B cell (primary cell): Measurements from ENCODE around the gene PICK1. TPM values are rescaled to one million over a fixed set of nuclear protein-coding genes. Genes with fewer than 3 reads are reported as not detected.

Experiments used
- ATAC-seq: fragments of 200-7000 bp; cut with Tn5 transposase; one replicate; pipeline ENCODE4 v1.10.0; 2021; ENCODE audit warnings: low read depth, mild to moderate bottlenecking, moderate number of reproducible peaks, moderate library complexity
- CTCF ChIA-PET: fragments of 350-600 bp; sonication (Branson Sonifier 250); formaldehyde crosslinking; loops from one replicate; lab custom pipeline; 2021; ENCODE audit warnings: antibody characterized with exemption, inconsistent platforms; lab: Charles Lee
- POLR2A ChIA-PET: fragments of 350-600 bp; sonication (Branson Sonifier 250); formaldehyde crosslinking; loops from one replicate; lab custom pipeline; 2021; ENCODE audit warnings: antibody characterized with exemption; lab: Charles Lee
- DNase-seq: peaks from one replicate; pipeline ENCODE4 v3.0.0; 2013
- H2AFZ ChIP-seq: 2 replicates; pipeline ENCODE4 v1.6.1; 2012; ENCODE audit warnings: mild to moderate bottlenecking, low read depth, low read length; ENCODE audit not compliant: insufficient read depth, poor library complexity, severe bottlenecking
- H3K27ac ChIP-seq, 2 donors: 1 replicate in 1 of 2; 2 replicates in 1 of 2; pipeline ENCODE4 v1.5.1; 2012 to 2013; ENCODE audit warnings: low read length in 2 of 2, mild to moderate bottlenecking in 2 of 2, moderate library complexity in 1 of 2
- H3K27me3 ChIP-seq, 4 experiments: fragments of 200-600 bp in 1 of 4; sonication (generic) in 1 of 4; replicated peaks in 1 of 4; 1 replicate in 2 of 4; 2 replicates in 2 of 4; pipeline versions ENCODE4 v1.6.1 to v1.7.0; 2013 to 2016; ENCODE audit warnings: low read length in 3 of 4, mild to moderate bottlenecking in 2 of 4, mixed read lengths in 1 of 4, moderate library complexity in 1 of 4; ENCODE audit not compliant: insufficient read depth in 4 of 4, control insufficient read depth in 3 of 4; ENCODE audit errors: control extremely low read depth in 1 of 4
- H3K36me3 ChIP-seq, 2 experiments: replicated peaks in 1 of 2; 1 replicate in 1 of 2; 2 replicates in 1 of 2; pipeline versions ENCODE4 v1.6.1 to v1.7.1; 2013; ENCODE audit warnings: low read length in 1 of 2; ENCODE audit not compliant: insufficient read depth in 2 of 2, control insufficient read depth in 1 of 2; ENCODE audit errors: control extremely low read depth in 1 of 2, extremely low read depth in 1 of 2
- H3K4me1 ChIP-seq, 2 donors: fragments of 200-600 bp in 1 of 2; sonication (generic) in 1 of 2; 1 replicate in 1 of 2; 2 replicates in 1 of 2; pipeline versions ENCODE4 v1.5.1 to v1.6.1; 2013 to 2017; ENCODE audit warnings: low read length in 2 of 2; ENCODE audit not compliant: control insufficient read depth in 2 of 2, insufficient read depth in 2 of 2
- H3K4me2 ChIP-seq: replicated peaks from 2 replicates; pipeline ENCODE3; 2012; ENCODE audit warnings: mild to moderate bottlenecking, low read depth, low read length; ENCODE audit not compliant: poor library complexity, severe bottlenecking
- H3K4me3 ChIP-seq, 5 experiments: fragments of 200-600 bp in 1 of 5; sonication (generic) in 1 of 5; 1 replicate in 3 of 5; 2 replicates in 2 of 5; pipeline versions ENCODE4 v1.5.1 to v1.7.0; 2011 to 2016; ENCODE audit warnings: low read length in 4 of 5, mild to moderate bottlenecking in 4 of 5, low read depth in 2 of 5, control low read depth in 1 of 5, moderate library complexity in 1 of 5; ENCODE audit not compliant: insufficient read depth in 1 of 5; ENCODE audit errors: control extremely low read depth in 1 of 5, extremely low read depth in 1 of 5
- H3K79me2 ChIP-seq: fragments of 200-600 bp; sonication (generic); one replicate; pipeline ENCODE4 v1.6.0; 2016; ENCODE audit warnings: low read length; ENCODE audit not compliant: control insufficient read depth, insufficient read depth
- H3K9ac ChIP-seq: fragments of 200-600 bp; sonication (generic); 2 replicates; pipeline ENCODE4 v1.6.1; 2017; ENCODE audit warnings: mild to moderate bottlenecking, low read length, moderate library complexity
- H3K9me3 ChIP-seq, 3 donors: one replicate each; pipeline versions ENCODE4 v1.6.1 to v1.7.1; 2013; ENCODE audit warnings: low read length in 2 of 3; ENCODE audit not compliant: control insufficient read depth in 2 of 3, insufficient read depth in 1 of 3; ENCODE audit errors: control extremely low read depth in 1 of 3
- H4K20me1 ChIP-seq: 2 replicates; pipeline ENCODE4 v1.6.0; 2012; ENCODE audit warnings: mild to moderate bottlenecking, low read length; ENCODE audit not compliant: insufficient read depth, control insufficient read depth, poor library complexity, severe bottlenecking
- H3K27ac Mint-ChIP-seq: one replicate; pipeline ENCODE4 v1.8.0; 2021; ENCODE audit warnings: mixed read lengths
- H3K27me3 Mint-ChIP-seq: one replicate; pipeline ENCODE4 v1.8.0; 2021; ENCODE audit warnings: mixed read lengths
- H3K4me1 Mint-ChIP-seq: one replicate; pipeline ENCODE4 v1.8.0; 2021; ENCODE audit warnings: mixed read lengths
- H3K4me3 Mint-ChIP-seq: one replicate; pipeline ENCODE4 v1.8.0; 2021; ENCODE audit warnings: mixed read lengths
- H3K9me3 Mint-ChIP-seq: one replicate; pipeline ENCODE4 v1.8.0; 2022; ENCODE audit warnings: mixed read lengths; ENCODE audit not compliant: insufficient read depth
- EZH2 ChIP-seq: IDR thresholded peaks from 2 replicates; pipeline ENCODE4 v1.6.1; 2012; ENCODE audit warnings: borderline replicate concordance, low read depth, mild to moderate bottlenecking, moderate library complexity, low read length; ENCODE audit not compliant: insufficient read depth, poor library complexity, severe bottlenecking
- WGBS: methylation state at CpG from one replicate; pipeline ENCODE4 v1.1.5; 2013; ENCODE audit warnings: missing lambda C conversion rate; ENCODE audit not compliant: insufficient coverage; 5-methylcytosine and 5-hydroxymethylcytosine counted together
- intact Hi-C: fragments of 100-400 bp; cut with micrococcal nuclease; formaldehyde crosslinking; loops from one replicate; pipeline ENCODE4 v1.10.0; 2022
- polyA plus RNA-seq: library from polyadenylated mRNA; depleted of rRNA; stranded (reverse); fragments of >200 nt; gene quantifications from 2 replicates; pipeline ENCODE4 v1.2.3, GENCODE V29; 2012
- total RNA-seq, 2 donors: library from RNA; stranded (reverse); fragments of 120-200 nt in 1 of 2; gene quantifications; 1 replicate in 1 of 2; 2 replicates in 1 of 2; pipeline versions ENCODE4 v1.2.3 to v1.2.4, GENCODE V29; 2013 to 2022
- TF ChIP-seq, protein P1 (sequence below): fragments of 200-600 bp; IDR thresholded peaks from one replicate; pipeline ENCODE4 v1.8.0; 2022; ENCODE audit warnings: antibody characterized with exemption, mild to moderate bottlenecking

The PICK1 gene
- total and polyA plus RNA-seq, 2 donors (not counting 1 experiment from before 2014, with no cell fraction given): 34.2 to 37.4 TPM

DNA sequence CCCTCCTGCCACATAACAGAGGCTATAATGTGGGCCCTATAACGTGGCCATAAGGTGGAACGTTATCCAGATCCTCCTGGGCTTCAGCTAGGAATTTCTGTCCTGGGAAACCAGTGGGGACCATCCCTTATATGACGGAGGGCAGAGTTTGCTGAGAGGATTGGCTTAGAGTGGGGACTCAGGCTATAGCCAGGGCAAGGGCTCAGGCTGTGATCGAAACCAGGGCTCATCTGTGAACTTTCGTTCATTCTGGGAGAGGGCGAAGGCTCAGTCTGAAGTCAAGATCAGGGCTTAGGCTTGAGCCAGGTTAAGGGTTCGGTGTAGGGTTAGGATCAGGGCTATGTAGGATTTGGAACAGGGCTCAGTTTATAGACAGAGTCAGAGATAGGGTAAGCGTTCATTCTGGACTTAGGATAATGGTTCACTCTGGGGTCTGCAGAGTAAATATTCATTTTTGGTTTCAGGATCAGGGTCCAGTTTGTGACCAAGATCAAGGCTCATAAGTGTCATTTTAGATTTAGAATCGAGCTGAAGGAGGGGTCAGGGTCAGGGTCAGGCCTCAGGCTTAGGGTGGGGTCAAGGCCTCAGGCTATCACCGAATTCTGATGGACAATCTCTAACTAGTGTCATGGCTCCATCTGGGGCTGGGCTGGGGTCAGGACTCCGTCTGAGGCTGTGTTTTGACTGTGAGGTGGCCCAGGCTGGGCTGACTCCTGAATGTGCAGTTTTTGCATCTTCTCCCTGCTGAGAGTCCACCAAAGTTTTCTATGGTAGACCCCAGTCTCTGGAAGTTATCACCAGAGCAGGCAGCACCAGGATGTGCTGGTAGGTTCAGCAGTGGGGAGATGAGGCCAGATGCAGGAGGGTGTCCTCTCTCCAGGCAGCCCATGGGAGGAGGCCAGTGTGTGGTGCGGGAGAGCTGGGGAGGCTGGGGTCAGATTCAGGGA lies 39.0 kb upstream of the PICK1 start:
- ATAC-seq (no peak), DNase-seq (no peak)
- Histone ChIP-seq H4K20me1 (no peaks in the 10 kb centered on the region), H3K4me1 (no peaks in the 10 kb centered on the region), H3K4me3 (no peak overlapping the region), H3K36me3 (no peaks in the 10 kb centered on the region), H2AFZ (no peak overlapping the region), H3K9me3 (peaks cover 0 to 3% (median 0%) of the 10 kb centered on the region in 3 donors), H3K4me2 (no peak overlapping the region), H3K9ac (no peak overlapping the region), H3K27me3 (peaks cover 0 to 3% (median 1%) of the 10 kb centered on the region in 4 experiments), H3K79me2 (no peaks in the 10 kb centered on the region), H3K27ac (no peak overlapping the region)
- WGBS: 91% methylated on average over 12 of the region's 12 CpGs
- H3K4me3 Mint-ChIP-seq: no peak overlapping the region
- intact Hi-C loops: no loop called here
- H3K27ac Mint-ChIP-seq: no peak overlapping the region
- CTCF ChIA-PET: no interaction called here
- no peaks in the 10 kb centered on the region for H3K4me1 Mint-ChIP-seq
- no peak for TF ChIP-seq EZH2
- TF ChIP-seq, protein P1, sequence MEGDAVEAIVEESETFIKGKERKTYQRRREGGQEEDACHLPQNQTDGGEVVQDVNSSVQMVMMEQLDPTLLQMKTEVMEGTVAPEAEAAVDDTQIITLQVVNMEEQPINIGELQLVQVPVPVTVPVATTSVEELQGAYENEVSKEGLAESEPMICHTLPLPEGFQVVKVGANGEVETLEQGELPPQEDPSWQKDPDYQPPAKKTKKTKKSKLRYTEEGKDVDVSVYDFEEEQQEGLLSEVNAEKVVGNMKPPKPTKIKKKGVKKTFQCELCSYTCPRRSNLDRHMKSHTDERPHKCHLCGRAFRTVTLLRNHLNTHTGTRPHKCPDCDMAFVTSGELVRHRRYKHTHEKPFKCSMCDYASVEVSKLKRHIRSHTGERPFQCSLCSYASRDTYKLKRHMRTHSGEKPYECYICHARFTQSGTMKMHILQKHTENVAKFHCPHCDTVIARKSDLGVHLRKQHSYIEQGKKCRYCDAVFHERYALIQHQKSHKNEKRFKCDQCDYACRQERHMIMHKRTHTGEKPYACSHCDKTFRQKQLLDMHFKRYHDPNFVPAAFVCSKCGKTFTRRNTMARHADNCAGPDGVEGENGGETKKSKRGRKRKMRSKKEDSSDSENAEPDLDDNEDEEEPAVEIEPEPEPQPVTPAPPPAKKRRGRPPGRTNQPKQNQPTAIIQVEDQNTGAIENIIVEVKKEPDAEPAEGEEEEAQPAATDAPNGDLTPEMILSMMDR: no peak
- POLR2A ChIA-PET: no interaction called here
- H3K9me3 Mint-ChIP-seq: no peaks in the 10 kb centered on the region
- H3K27me3 Mint-ChIP-seq: peaks cover 3% of the 10 kb centered on the region
